MM.1S (cell line): ENCODE results near the gene PINLYP.

ENCODE experiments used
- CTCF ChIP-seq: fragments of 300-600 bp; sonication (generic); IDR thresholded peaks from 2 replicates; pipeline ENCODE4 v1.5.1; 2016; ENCODE audit warnings: antibody characterized with exemption, low read length, mixed read lengths
- EZH2 ChIP-seq: fragments of 300-600 bp; sonication (generic); optimal IDR thresholded peaks from 2 replicates; pipeline ENCODE3; 2017; ENCODE audit warnings: low read depth, mild to moderate bottlenecking, antibody characterized with exemption, low read length, mixed read lengths

GRCh38 chr19:43553656-43554055 is 21.9 kb upstream of the PINLYP start:
- no peak for TF ChIP-seq EZH2
- TF ChIP-seq CTCF = no peak
